Measurements from ENCODE around the gene PROB1. TPM values are rescaled to one million over a fixed set of nuclear protein-coding genes. Genes with fewer than 3 reads are reported as not detected.

PROB1 gene
- total RNA-seq, 2 donors from 2014 or later: 0.42 to 0.55 TPM

DNA sequence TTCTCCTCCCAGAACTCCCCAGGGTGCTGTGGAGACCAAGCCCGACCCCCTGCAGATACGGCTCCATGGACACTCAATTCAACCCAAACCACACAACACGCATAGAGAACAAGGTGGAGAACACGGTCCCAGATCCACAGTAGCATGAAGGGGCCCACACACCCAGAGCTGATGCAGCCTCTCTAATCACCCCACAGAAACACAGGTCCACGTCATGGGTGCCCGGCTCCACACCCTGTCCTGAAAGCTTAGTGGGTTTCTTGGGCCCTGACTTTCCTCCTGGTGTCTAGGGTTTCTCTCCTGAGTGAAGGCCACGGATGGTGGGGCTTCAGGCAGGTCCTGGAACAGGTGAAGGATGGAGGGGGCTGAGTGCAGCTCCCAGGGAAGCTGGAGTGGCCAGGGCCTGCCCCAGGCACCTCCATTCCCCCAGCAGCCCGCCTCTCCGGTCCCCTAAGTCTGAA, 10.3 kb downstream of the PROB1 start:
- DNase-seq (no peak), ATAC-seq (no peak)
- intact Hi-C loops (cut with DNase I, micrococcal nuclease): no loop called here

DNA sequence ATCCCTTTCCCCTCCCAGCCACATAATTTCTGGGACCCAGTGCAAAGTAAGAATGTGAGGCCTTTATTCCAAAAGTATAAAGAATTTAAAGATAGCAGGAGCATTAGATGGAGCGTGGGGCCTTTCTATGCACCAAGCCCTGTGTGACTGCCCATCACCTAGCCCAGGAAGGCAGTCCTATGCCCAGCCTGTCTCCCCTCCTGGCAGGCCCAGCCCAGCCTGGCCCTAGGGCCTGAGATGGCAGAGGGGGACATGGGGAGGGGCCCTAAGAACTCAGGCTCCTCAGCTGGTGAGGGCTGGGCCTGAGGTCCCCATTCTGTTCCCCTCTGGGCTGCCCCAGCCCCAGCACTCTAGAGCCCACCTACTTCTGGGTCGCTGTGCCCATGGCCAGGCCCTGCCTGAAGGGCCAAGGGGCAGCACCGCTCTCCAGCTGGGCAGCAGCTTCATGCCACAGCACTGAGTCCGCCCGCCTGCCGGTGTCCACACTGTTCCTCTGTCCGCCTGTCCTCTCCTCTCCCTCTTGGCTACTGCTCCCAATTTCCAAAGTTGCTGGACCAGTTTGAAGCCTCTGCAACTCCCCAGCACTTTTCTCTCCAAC, 10.8 kb downstream of the PROB1 start:
- intact Hi-C loops (cut with DNase I, micrococcal nuclease): no loop called here
- no peak for DNase-seq
- no peak for ATAC-seq

GRCh38 chr5:139383275-139383992, 11.5 kb downstream of the PROB1 start, which contains the start of gene SLC23A1:
SLC23A1 (minus strand) TSS chr5:139383297; CDS start chr5:139383253, 44 bp downstream.
- ATAC-seq: peak; percentile 71
- peak; percentile 73 to 83 for DNase-seq
- intact Hi-C loops (cut with DNase I, micrococcal nuclease): no loop called here

DNA sequence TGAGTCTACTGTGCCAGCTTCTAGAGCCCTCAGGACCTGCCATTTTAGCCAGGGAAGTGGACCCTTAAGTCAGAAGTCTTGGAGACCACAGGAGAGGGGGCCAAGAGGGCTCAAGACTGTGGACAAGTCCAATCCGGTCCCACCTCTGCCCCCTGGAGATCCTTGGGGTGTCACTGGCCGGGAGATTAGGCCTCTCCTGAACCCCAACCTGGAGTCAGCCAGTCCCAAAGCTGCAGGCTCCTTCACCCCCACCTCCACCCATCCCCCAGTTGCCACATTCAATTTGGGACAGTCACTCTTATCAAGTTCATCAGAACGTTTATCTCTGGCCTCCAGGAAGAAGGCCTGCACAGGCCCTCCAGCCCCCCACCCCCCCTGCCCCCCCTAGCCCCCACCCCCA, 12.1 kb downstream of the PROB1 start:
- DNase-seq (no peak), ATAC-seq (no peak)
- intact Hi-C loops (cut with DNase I, micrococcal nuclease): no loop called here

GRCh38 chr5:139381837-139382761, 12.8 kb downstream of the PROB1 start:
- intact Hi-C loops (cut with DNase I, micrococcal nuclease): no loop called here
- DNase-seq: no peak
- ATAC-seq: peak; percentile 48

- DNase-seq (no peak), ATAC-seq (no peak)
- intact Hi-C loops (cut with DNase I, micrococcal nuclease): no loop called here
Observed at GRCh38 chr5:139379626-139380449, 15.1 kb downstream of the PROB1 start.

- DNase-seq (no peak), ATAC-seq (no peak)
- intact Hi-C loops (cut with DNase I, micrococcal nuclease): no loop called here
Observed at GRCh38 chr5:139378941-139379361, 16.0 kb downstream of the PROB1 start.

DNA sequence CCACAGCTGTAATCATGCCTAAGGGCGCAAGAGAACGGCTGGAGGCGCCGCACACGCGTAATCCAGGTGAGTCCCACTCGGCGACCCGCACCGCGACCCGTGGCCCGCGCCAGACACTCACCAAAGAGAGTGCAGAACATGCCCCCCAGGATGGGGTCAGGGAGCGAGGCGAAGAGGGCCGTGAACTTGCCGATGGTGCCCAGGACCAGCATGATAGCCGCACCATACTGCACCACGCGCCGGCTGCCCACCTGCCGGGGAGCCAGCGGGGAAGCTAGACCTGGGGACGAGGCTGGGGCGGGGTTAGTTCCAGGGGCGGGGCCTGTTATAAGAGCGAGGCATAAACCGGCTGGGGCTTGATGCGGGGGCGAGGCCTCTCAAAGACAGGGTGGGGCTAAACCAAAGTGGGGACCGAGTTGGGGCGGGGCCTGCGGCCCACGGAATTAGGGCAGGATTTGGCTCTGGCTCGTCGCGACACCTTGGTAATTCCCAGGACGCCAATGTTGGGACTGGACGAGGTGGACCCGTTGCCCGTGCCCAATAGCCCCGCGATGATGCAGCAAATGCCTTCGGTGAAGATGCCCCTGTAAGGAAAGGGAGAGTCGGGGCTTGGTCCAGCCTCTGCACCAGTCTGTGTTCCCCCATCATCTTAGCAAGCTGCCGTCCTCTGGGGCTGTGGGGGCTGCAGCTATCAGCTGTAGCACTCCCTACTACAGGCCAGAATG, 16.6 kb downstream of the PROB1 start:
- intact Hi-C loops (cut with DNase I, micrococcal nuclease): no loop called here
- DNase-seq: no peak

GRCh38 chr5:139377226-139377625, 17.7 kb downstream of the PROB1 start:
- intact Hi-C loops (cut with DNase I, micrococcal nuclease): no loop called here
- ATAC-seq (no peak), DNase-seq (no peak)

More for the DNA sequence above, 16.6 kb downstream of the PROB1 start:
- no peak for ATAC-seq

- DNase-seq: no peak
- no peak for ATAC-seq
- intact Hi-C loops (cut with DNase I, micrococcal nuclease): no loop called here
Observed at GRCh38 chr5:139376364-139376763, 18.5 kb downstream of the PROB1 start.

- DNase-seq (no peak), ATAC-seq (no peak)
- intact Hi-C loops (cut with DNase I, micrococcal nuclease): no loop called here
Observed at GRCh38 chr5:139374909-139375308, 20.0 kb downstream of the PROB1 start.

DNA sequence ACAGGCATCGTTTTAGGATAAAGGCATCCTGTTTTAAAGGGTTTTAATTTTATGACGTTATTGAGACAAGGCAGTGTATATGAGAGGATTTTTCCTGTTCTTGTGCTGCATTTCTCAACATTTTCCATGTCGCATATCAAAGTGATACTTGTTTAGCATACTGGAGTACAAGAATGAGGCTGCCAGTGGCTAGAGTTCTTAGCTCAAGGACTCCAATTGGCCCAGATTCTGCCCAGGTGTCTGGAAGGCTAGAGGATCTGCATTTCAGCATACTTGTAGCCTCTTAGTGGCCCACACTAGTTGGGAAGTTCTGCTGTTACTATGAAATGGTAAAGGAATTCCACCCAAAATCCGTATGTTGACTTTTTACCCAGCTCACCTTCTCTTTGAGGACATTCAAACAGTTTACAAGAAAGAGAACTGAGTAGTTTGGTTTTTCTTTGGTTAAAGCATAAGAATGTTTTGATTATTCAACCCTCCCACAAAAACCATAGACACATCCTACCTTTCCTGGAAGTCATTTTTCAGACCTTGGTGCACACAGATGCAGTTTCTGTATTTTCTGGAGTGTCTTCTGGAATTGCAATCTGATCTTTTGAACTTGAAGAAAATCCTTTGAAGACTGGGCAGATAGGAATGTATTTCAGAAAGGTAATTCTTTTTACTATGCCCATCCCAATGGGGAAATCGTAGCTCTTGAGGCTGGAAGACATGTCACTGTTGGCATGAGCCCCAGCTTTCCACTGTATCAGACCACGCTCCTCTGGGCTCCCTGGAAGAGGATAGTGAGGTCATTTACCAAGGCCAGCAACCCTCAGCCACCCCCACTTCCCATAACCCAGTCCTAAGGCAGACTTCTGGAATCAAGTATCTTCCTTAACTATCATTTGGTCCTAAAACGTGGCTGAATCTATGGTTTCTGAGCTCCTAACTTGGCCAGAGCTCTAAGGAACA, 23.1 kb downstream of the PROB1 start:
- ATAC-seq (no peak), DNase-seq (no peak)
- intact Hi-C loops (cut with DNase I, micrococcal nuclease): no loop called here

- DNase-seq (no peak), ATAC-seq (no peak)
- intact Hi-C loops (cut with DNase I, micrococcal nuclease): no loop called here
Observed at GRCh38 chr5:139369181-139369580, 25.7 kb downstream of the PROB1 start.

GRCh38 chr5:139368613-139369012, 26.3 kb downstream of the PROB1 start:
- DNase-seq (no peak), ATAC-seq (no peak)
- intact Hi-C loops (cut with DNase I, micrococcal nuclease): no loop called here

GRCh38 chr5:139364466-139364865, 30.4 kb downstream of the PROB1 start:
- intact Hi-C loops (cut with DNase I, micrococcal nuclease): no loop called here
- no peak for ATAC-seq
- no peak for DNase-seq

DNA sequence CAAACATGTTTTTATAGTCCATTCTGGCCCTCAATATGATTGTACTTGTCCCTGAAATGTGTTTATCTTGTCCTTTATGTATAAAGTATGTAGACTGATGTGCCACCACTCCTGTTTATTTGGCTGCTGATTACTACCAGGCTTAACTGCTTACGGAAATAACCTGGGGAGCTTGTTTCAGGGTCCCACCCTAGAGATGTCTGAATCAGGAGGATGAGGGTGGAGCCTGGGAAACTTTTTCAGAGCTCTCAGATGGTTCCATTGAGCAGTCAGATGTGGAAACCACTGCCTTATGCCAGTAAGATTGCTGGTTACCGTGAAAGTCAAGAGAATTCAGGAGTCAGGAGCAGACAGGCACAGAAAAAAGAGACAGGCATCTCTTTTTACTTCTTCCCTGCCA, 31.0 kb downstream of the PROB1 start:
- peak; percentile 40 for ATAC-seq
- no peak for DNase-seq
- intact Hi-C loops (cut with DNase I, micrococcal nuclease): no loop called here

GRCh38 chr5:139361835-139362429, 33.0 kb downstream of the PROB1 start:
- ATAC-seq: no peak
- intact Hi-C loops (cut with DNase I, micrococcal nuclease): no loop called here
- DNase-seq: no peak
